K562 (cell line): ENCODE results near the gene GATAD2B. TPM values are rescaled to one million over a fixed set of nuclear protein-coding genes. Genes with fewer than 3 reads are reported as not detected.
A peak's percentile ranks its signal among the peaks of the same experiment; 100 is the strongest.

ENCODE experiments used
- HDAC1 ChIP-seq, 2 experiments: fragments of 450-650 bp; IDR thresholded peaks; 2 replicates each; pipeline ENCODE4 v1.6.1; 2016 to 2017; ENCODE audit warnings: inconsistent platforms in 1 of 2, mild to moderate bottlenecking in 1 of 2, moderate library complexity in 1 of 2
- ILF3 ChIP-seq: fragments of 450-650 bp; IDR thresholded peaks from 2 replicates; pipeline ENCODE4 v1.6.1; 2018; ENCODE audit warnings: antibody characterized with exemption, mild to moderate bottlenecking, moderate library complexity, borderline replicate concordance
- NFIX ChIP-seq: fragments of 250-450 bp; sonication (Bioruptor Pico); IDR thresholded peaks from 2 replicates; pipeline ENCODE4 v1.4.0; 2020; ENCODE audit warnings: low read depth, mild to moderate bottlenecking, moderate library complexity
- NFRKB ChIP-seq: fragments of 450-650 bp; IDR thresholded peaks from 2 replicates; pipeline ENCODE4 v1.6.1; 2016; ENCODE audit warnings: low read depth
- RFX5 ChIP-seq: IDR thresholded peaks from 2 replicates; pipeline ENCODE4 v1.6.1; 2011; ENCODE audit warnings: low read depth, mild to moderate bottlenecking, improper control_type of control experiment, low read length
- TOE1 ChIP-seq, 2 experiments: fragments of 450-650 bp in 1 of 2; sonication (generic) in 1 of 2; formaldehyde crosslinking in 1 of 2; IDR thresholded peaks; 2 replicates each; pipeline versions ENCODE4 v1.7.1 to v1.8.0; 2016 to 2022; ENCODE audit warnings: borderline replicate concordance in 2 of 2, mild to moderate bottlenecking in 2 of 2, antibody characterized with exemption in 1 of 2, inconsistent platforms in 1 of 2, low read depth in 1 of 2, missing genetic modification reagents in 1 of 2, moderate library complexity in 1 of 2
- YY1 ChIP-seq, 3 experiments: IDR thresholded peaks; 2 replicates each; pipeline ENCODE4 v1.6.1; 2011; ENCODE audit warnings: low read length in 2 of 3, mild to moderate bottlenecking in 2 of 3, moderate library complexity in 2 of 3, borderline replicate concordance in 1 of 3, control low read depth in 1 of 3, low read depth in 1 of 3; ENCODE audit not compliant: insufficient read depth in 3 of 3, insufficient replicate concordance in 2 of 3, control insufficient read depth in 1 of 3, insufficient read length in 1 of 3; ENCODE audit errors: extremely low read depth in 1 of 3
- ZC3H8 ChIP-seq: fragments of 450-650 bp; IDR thresholded peaks from 2 replicates; pipeline ENCODE4 v1.6.1; 2017
- ZNF23 ChIP-seq: fragments of 250-450 bp; sonication (Bioruptor Pico); IDR thresholded peaks from 2 replicates; pipeline ENCODE4 v1.4.0; 2020; ENCODE audit warnings: mild to moderate bottlenecking
- polyA plus RNA-seq, 8 experiments: library from polyadenylated mRNA; depleted of rRNA in 4 of 8; stranded (reverse) in 5 of 8; unstranded in 3 of 8; fragments of >200 nt; fragmentation: Nextera tagmentation in 2 of 8; fragmentation: Illumina TruSeq in 1 of 8; extraction: Ambion mirVana in 2 of 8; extraction: Trizol in 1 of 8; gene quantifications; 2 replicates each; pipeline versions ENCODE4 v1.2.1 to v1.2.3, GENCODE V29; 2011 to 2014; ENCODE audit warnings: inconsistent platforms in 1 of 8, missing spikeins in 1 of 8
- total RNA-seq, 7 experiments: library from RNA; depleted of rRNA in 6 of 7; stranded (reverse); fragments of >200 nt in 6 of 7; fragmentation: Illumina TruSeq in 2 of 7; extraction: Trizol in 2 of 7; gene quantifications; 2 replicates each; pipeline versions ENCODE4 v1.2.1 to v1.2.3, GENCODE V29; 2011 to 2021; ENCODE audit warnings: low replicate concordance in 1 of 7
- TF ChIP-seq, protein P1 (sequence below): fragments of 250-450 bp; sonication (Bioruptor Pico); IDR thresholded peaks from 2 replicates; pipeline ENCODE4 v1.6.1; 2021; ENCODE audit warnings: mild to moderate bottlenecking
- TF ChIP-seq, protein P2 (sequence below), 2 experiments: IDR thresholded peaks in 1 of 2; conservative IDR thresholded peaks in 1 of 2; 2 replicates each; pipeline ENCODE4 v1.6.1; 2016; ENCODE audit warnings: low read depth in 2 of 2, mild to moderate bottlenecking in 1 of 2, missing compliant biosample characterization in 1 of 2, missing genetic modification characterization in 1 of 2, moderate library complexity in 1 of 2
- TF ChIP-seq, protein P3 (sequence below): sonication (generic); formaldehyde crosslinking; IDR thresholded peaks from 2 replicates; pipeline ENCODE4 v1.8.1; 2023; ENCODE audit warnings: mild to moderate bottlenecking, missing genetic modification reagents
- TF ChIP-seq, protein P4 (sequence below): fragments of 450-650 bp; formaldehyde crosslinking; IDR thresholded peaks from 2 replicates; pipeline ENCODE4 v1.4.0; 2022; ENCODE audit warnings: missing genetic modification characterization

Gene GATAD2B
- total and polyA plus RNA-seq, 9 of the 15 experiments (the other 6 are each of a cell fraction or from before 2014, with no cell fraction given), result 1.5 to 40.2 (median 4.9) TPM

DNA sequence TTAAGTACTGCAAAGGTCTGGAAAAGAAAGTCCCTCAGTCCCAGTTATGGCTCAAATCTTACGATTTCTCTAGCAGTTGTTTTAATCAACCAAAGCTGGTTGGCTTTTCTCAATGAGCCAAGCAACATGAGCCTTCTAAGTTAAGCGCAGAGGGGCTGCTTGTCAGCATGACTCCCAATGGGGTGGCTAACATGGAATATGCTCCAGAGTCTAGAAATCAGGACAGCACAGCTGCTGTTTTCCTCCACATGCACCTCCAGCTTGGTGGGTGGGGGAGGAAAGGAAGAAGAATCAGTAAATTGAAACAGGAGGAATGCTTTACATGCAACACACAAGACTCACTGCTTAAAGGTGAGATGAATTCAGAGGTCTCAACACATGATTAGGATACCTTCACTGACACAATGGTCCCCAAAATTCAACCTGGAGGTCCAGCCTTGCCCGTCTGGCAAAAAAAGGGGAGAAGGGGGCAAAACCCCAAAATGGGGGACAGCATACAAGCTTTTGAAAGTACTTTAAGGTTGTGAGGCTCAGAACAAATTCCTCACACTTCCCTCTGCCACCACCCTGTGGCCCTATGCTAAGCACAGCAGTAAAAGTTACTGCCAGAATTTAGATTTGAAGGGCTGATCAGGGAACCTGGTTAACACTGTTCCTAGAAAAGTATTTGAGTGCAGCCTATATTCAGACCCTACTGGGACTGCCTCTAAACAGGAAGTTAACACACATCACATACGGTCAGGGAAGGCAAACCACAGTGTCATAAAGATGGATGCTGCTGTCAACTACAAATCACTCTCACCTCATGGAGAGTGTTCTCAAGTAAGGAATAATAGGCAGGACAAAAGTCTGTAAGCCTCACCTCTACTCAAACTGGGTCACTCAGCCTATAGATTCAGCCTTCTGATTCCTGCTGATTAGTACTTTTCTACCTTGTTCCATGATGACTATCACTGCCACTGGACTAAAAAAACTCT, 2.6 kb downstream of the GATAD2B start (continued):
- TF ChIP-seq RFX5 (no peak), ZNF23 (no peak), ZC3H8 (no peak), NFRKB (no peak), YY1 (IDR thresholded peaks at IDR 0.05; ENCODE audit: borderline replicate concordance in 1 of 3, control insufficient read depth in 1 of 3, extremely low read depth in 1 of 3, insufficient read depth in 3 of 3, insufficient read length in 1 of 3, insufficient replicate concordance in 2 of 3, low read depth in 1 of 3, low read length in 2 of 3) (peak in 2 of 3 experiments; percentile 26 to 84), NFIX (CRISPR knock-in tag) (no peak), TOE1 (IDR thresholded peaks at IDR 0.05; ENCODE audit: borderline replicate concordance) (0 out of 2 replicates have a peak, but pooled peaks have one; percentile 35), TOE1 (CRISPR knock-in tag; IDR thresholded peaks at IDR 0.05; ENCODE audit: borderline replicate concordance, low read depth) (no peak), HDAC1 (IDR thresholded peaks at IDR 0.05) (0 out of 4 replicates have a peak, but pooled peaks of 1 of the 2 experiments have one; percentile 8), ILF3 (no peak)
- TF ChIP-seq, protein P1, sequence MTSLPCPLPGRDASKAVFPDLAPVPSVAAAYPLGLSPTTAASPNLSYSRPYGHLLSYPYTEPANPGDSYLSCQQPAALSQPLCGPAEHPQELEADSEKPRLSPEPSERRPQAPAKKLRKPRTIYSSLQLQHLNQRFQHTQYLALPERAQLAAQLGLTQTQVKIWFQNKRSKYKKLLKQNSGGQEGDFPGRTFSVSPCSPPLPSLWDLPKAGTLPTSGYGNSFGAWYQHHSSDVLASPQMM (CRISPR knock-in tag), result no peak
- TF ChIP-seq, protein P2, sequence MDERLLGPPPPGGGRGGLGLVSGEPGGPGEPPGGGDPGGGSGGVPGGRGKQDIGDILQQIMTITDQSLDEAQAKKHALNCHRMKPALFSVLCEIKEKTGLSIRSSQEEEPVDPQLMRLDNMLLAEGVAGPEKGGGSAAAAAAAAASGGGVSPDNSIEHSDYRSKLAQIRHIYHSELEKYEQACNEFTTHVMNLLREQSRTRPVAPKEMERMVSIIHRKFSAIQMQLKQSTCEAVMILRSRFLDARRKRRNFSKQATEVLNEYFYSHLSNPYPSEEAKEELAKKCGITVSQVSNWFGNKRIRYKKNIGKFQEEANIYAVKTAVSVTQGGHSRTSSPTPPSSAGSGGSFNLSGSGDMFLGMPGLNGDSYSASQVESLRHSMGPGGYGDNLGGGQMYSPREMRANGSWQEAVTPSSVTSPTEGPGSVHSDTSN (CRISPR knock-in tag; IDR thresholded peaks at IDR 0.05; ENCODE audit: low read depth), result peak; percentile 67
- TF ChIP-seq, protein P2 (tag; conservative IDR thresholded peaks at IDR 0.05; ENCODE audit: low read depth), result peak; percentile 98
- TF ChIP-seq, protein P3, sequence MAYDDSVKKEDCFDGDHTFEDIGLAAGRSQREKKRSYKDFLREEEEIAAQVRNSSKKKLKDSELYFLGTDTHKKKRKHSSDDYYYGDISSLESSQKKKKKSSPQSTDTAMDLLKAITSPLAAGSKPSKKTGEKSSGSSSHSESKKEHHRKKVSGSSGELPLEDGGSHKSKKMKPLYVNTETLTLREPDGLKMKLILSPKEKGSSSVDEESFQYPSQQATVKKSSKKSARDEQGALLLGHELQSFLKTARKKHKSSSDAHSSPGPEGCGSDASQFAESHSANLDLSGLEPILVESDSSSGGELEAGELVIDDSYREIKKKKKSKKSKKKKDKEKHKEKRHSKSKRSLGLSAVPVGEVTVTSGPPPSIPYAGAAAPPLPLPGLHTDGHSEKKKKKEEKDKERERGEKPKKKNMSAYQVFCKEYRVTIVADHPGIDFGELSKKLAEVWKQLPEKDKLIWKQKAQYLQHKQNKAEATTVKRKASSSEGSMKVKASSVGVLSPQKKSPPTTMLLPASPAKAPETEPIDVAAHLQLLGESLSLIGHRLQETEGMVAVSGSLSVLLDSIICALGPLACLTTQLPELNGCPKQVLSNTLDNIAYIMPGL, result no peak
- TF ChIP-seq, protein P4, sequence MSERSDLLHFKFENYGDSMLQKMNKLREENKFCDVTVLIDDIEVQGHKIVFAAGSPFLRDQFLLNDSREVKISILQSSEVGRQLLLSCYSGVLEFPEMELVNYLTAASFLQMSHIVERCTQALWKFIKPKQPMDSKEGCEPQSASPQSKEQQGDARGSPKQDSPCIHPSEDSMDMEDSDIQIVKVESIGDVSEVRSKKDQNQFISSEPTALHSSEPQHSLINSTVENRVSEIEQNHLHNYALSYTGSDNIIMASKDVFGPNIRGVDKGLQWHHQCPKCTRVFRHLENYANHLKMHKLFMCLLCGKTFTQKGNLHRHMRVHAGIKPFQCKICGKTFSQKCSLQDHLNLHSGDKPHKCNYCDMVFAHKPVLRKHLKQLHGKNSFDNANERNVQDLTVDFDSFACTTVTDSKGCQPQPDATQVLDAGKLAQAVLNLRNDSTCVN, result no peak
